Measurements from ENCODE around the gene PEX19.
"Not testable (repeated sequence)": the region's sequence is repeated elsewhere in the genome, so short reads cannot be mapped to it uniquely, and the experiment has no call there.

Gene PEX19

GRCh38 chr1:160284782-160285344 is at the start of gene PEX19:
Gene PEX19, minus strand, starts transcription at chr1:160285133. Its CDS starts 9 bp downstream, at chr1:160285124.
- peak; percentile 95 for DNase-seq

GRCh38 chr1:160332516-160332915 is 47.6 kb upstream of the PEX19 start:
- no peak for DNase-seq

DNA sequence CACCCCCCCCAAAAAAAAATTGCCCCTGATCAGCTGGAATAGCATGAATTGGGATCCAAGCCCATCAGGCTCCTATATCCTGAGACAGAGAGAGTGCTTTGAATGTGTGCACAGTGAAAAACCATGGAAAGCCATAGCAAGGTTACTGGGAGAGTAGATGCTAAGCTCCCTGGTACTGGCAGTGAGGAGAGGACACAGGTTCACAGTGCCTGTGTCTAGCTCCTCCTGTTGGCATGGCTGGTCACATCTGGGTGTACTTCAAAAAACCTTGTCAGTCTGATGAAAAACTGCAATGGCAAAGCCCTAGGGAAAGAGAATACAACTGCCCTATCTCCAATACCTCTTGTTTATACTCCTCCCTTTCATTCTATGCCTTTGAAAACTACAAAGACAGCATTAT is 45.2 kb upstream of the PEX19 start:
- DNase-seq, result no peak

DNA sequence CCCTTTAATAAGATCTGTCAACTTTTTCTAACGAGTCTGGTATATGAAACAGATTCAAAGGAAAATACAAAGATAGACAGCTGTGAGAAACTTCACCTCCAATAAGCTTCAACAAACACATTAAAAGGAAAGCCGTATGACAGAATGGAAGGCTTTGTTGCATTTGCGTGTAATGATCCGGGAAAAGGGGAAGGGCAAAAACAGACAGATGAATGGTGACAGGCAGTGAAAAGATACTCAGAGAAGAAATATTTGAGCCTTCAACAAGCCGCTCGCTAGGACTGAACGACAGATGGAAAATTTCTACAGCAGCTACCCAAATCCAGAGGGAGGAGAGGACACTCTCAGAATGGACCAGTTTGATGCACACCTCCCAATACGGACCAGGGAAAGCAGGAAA is 43.3 kb upstream of the PEX19 start:
- no peak for DNase-seq

DNA sequence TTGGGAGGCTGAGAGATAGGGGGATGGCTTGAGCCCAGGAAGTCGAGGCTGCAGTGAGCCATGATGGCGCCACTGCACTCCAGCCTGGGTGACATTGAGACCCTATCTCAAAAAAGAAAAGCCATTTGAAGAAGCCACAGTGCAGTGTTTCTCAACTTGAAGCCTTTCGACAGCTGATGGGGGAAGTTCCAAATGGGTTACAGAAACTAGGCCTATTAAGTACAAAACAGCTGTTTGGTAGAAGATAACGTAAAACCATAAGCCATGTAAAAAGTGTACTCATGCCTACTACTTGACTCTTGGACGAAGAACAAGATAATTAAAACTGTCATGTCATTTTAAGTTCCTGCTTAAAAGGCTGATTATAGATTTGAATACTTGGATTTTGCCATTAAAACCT is 41.5 kb upstream of the PEX19 start:
- DNase-seq, result no peak

GRCh38 chr1:160325252-160325651 is 40.3 kb upstream of the PEX19 start:
- no peak for DNase-seq

DNA sequence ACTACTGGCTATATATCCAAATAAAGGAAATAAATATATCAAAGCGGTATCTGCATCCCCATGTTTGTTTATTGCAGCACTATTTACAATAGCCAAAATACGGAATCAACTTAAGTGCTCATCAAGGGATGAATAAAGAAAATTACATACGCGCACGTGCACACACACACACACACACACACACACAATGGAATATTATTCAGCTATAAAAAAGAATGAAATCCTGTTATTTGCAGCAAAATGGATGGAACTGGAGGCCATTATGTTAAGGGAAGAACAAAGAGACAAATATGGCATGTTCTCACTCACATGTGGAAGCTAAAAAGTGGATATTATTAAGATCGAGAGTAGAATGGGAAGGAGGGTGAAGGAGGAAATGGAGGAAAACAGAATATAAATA is 37.9 kb upstream of the PEX19 start:
- DNase-seq, result no peak

- DNase-seq, result no peak
Observed at GRCh38 chr1:160315359-160315758, 30.4 kb upstream of the PEX19 start.

GRCh38 chr1:160309571-160309970 is 24.6 kb upstream of the PEX19 start:
- no peak for DNase-seq

- DNase-seq, result no peak
Observed at GRCh38 chr1:160309185-160309557, 24.2 kb upstream of the PEX19 start.

GRCh38 chr1:160308451-160309184 is 23.7 kb upstream of the PEX19 start:
- no peak for DNase-seq

DNA sequence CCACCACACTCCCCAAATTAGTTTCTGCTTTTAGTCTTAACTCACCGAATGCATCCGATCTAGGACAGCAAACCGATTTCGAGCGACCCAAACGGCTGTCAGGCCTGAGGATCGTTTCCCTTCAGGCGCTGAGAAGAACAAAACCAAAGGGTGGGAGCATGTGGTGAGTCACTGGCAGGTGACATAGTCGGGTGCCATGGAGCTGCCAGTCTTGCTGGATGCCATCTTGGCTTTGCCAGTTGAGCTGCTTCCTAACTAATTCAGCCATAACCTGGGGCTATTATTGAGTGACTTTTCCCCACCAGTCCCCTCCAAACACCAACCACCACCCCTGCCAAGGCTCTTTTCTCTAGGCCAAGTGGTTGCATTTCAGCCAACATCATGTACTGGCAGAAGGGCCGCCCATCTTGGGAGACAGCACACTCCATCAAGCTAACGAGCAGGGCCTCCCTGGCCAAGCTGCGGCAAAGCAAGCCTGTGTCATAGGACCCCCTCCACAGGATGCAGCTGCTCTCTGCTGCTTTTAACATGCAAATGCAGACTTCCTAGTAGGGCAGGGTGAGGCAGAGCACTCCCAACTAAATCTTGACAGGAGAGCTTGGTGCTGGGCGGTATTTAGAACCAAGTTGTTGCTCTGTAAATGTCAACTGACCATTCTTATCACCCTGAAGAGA is 22.3 kb upstream of the PEX19 start:
- no peak for DNase-seq

DNA sequence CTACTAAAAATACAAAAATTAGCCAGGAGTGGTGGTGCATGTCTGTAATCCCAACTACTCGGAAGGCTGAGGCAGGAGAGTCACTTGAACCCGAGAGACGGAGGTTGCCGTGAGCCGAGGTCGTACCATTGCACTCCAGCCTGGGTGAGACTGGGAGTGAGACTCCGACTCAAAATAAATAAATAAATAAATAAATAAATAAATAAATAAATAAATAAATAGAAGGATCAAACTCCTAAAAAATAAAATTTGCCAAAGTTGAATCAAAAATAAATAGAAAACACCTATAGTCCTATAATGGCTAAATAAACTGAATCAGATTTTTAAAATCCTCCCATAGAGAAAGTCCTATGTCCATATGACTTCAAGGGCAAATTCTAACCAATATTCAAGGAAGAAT is 15.2 kb upstream of the PEX19 start:
- DNase-seq, result no peak

GRCh38 chr1:160296036-160296435 is 11.1 kb upstream of the PEX19 start:
- no peak for DNase-seq

GRCh38 chr1:160293020-160293968 is 8.4 kb upstream of the PEX19 start:
- DNase-seq, result no peak

GRCh38 chr1:160291248-160292220 is 6.6 kb upstream of the PEX19 start:
- peak; percentile 66 for DNase-seq

GRCh38 chr1:160287769-160288168 is 2.8 kb upstream of the PEX19 start:
- DNase-seq, result not testable (repeated sequence)

DNA sequence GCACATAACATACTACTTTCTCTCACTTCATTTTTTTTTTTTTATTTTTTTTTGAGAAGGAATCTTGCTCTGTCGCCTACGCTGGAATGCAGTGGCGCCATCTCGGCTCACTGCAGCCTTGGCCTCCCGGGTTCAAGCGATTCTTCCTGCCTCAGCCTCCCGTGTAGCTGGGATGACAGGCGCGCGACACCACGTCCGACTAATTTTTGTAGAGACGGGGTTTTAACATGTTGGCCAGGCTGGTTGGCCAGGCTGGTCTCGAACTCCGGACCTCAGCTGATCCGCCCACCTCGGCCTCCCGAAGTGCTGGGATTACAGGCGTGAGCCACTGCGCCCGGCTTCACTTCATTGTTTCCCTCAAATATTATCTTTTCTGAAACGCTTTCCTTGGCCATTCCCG is 573 bp upstream of the PEX19 start:
- DNase-seq, result no peak

DNA sequence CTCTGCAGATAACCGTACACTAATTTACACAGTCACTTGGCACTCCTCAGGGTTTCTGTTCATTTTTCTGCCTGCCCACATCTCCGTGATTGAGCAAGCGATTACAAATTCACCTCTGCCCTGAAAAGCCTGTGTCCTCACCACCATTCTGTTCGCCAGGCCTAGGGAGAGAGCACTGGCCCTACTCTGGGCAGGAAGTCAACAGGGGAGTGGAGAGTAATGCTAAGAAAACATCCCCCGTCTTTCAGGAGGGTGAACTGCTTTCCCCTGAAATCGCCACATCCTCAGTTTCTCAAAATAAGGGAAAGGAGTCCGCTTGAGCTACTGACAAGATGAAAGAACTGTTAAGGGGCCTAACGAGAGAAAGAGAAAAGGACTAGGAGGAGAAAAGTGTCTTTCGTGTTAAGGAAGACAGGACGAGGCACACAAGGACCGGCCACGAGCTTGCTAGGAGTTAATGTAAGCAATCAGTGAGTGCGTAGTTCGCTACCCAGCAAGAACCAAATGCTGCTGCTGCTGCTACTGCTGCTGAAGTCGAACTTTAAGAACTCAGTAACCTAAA is 632 bp downstream of the PEX19 start:
- peak; percentile 6 for DNase-seq

GRCh38 chr1:160282807-160283206 is 2.1 kb downstream of the PEX19 start:
- DNase-seq, result no peak

GRCh38 chr1:160277987-160278386 is 6.9 kb downstream of the PEX19 start:
- DNase-seq, result no peak

GRCh38 chr1:160277330-160277729 is 7.6 kb downstream of the PEX19 start:
- no peak for DNase-seq
